Small intestine (tissue), 7 donors: ENCODE measurements around the gene NF1. TPM values are rescaled to one million over a fixed set of nuclear protein-coding genes. Genes with fewer than 3 reads are reported as not detected.
A peak's percentile ranks its signal among the peaks of the same experiment; 100 is the strongest.

Source experiments
- DNase-seq, 2 donors: peaks; one replicate each; pipeline versions ENCODE4 v3.0.0 to v3.0.0-alpha.2; 2013
- FAIRE-seq: peaks from 2 replicates; lab custom pipeline; 2012; peaks lifted over from hg19 to GRCh38; lab: Jason Lieb, UNC
- H3K27ac ChIP-seq, 3 donors: one replicate each; pipeline ENCODE4 v1.5.1; 2013; ENCODE audit warnings: low read length in 2 of 3, mild to moderate bottlenecking in 2 of 3, control low read depth in 1 of 3, inconsistent platforms in 1 of 3, low read depth in 1 of 3, moderate library complexity in 1 of 3
- H3K27me3 ChIP-seq, 3 donors: one replicate each; pipeline ENCODE4 v1.6.1; 2013; ENCODE audit warnings: low read length in 3 of 3, inconsistent platforms in 1 of 3; ENCODE audit not compliant: control insufficient read depth in 3 of 3, insufficient read depth in 3 of 3
- H3K36me3 ChIP-seq, 3 donors: one replicate each; pipeline ENCODE4 v1.6.1; 2013; ENCODE audit warnings: low read length in 3 of 3, inconsistent platforms in 1 of 3, low read depth in 1 of 3, mild to moderate bottlenecking in 1 of 3, moderate library complexity in 1 of 3; ENCODE audit not compliant: control insufficient read depth in 3 of 3, insufficient read depth in 2 of 3
- H3K4me1 ChIP-seq, 3 donors: one replicate each; pipeline ENCODE4 v1.6.1; 2013; ENCODE audit warnings: low read length in 2 of 3, inconsistent platforms in 1 of 3, low read depth in 1 of 3, mild to moderate bottlenecking in 1 of 3, moderate library complexity in 1 of 3; ENCODE audit not compliant: control insufficient read depth in 3 of 3, insufficient read depth in 2 of 3
- H3K4me3 ChIP-seq, 3 donors: one replicate each; pipeline ENCODE4 v1.5.1; 2013; ENCODE audit warnings: low read length in 3 of 3, control low read depth in 1 of 3, inconsistent platforms in 1 of 3, low read depth in 1 of 3, mild to moderate bottlenecking in 1 of 3, moderate library complexity in 1 of 3
- H3K9me3 ChIP-seq, 2 donors: one replicate each; pipeline ENCODE4 v1.6.1; 2013; ENCODE audit warnings: low read depth in 1 of 2, low read length in 1 of 2; ENCODE audit not compliant: control insufficient read depth in 2 of 2, insufficient read depth in 1 of 2
- WGBS, 3 donors: extraction: QIAGEN DNeasy Blood & Tissue Kit; methylation state at CpG; one replicate each; pipeline ENCODE4 v1.1.7; 2013; 5-methylcytosine and 5-hydroxymethylcytosine counted together
- polyA plus RNA-seq, 4 donors: library from polyadenylated mRNA; stranded (reverse) in 3 of 4; unstranded in 1 of 4; fragments of 200-250 nt in 3 of 4; fragments of 120-200 nt in 1 of 4; gene quantifications; one replicate each; pipeline versions ENCODE4 v1.2.1 to v1.2.3, GENCODE V29; 2013
- donor health status: healthy with polysubstance abuse.
- donor health status: control.
- donor health status: control.
- donor health status: Bipolar disorder and iron deficiency.
- donor health status: healthy.

Gene NF1
- polyA plus RNA-seq, 4 donors, result 7.7 to 27.3 (median 9.5) TPM

- Histone ChIP-seq H3K4me3 (no peak overlapping the region), H3K36me3 (no peaks in the 10 kb centered on the region), H3K27ac (no peak overlapping the region), H3K4me1 (no peaks in the 10 kb centered on the region), H3K27me3 (peaks cover 0 to 9% (median 0%) of the 10 kb centered on the region in 3 donors), H3K9me3 (no peaks in the 10 kb centered on the region)
- WGBS, 3 donors, result 46 to 59% (median 53%) methylated on average over 5 of the region's 5 CpGs
- FAIRE-seq, result no peak
- DNase-seq, result no peak
These were observed 311.2 kb downstream of the NF1 start for GRCh38 chr17:31405890-31406371.

- 84 to 94% (median 93%) methylated on average over 4 of the region's 4 CpGs for WGBS, 3 donors
- Histone ChIP-seq H3K27me3 (peaks cover 0 to 11% (median 0%) of the 10 kb centered on the region in 3 donors), H3K4me1 (no peaks in the 10 kb centered on the region), H3K27ac (no peak overlapping the region), H3K4me3 (no peak overlapping the region), H3K9me3 (no peaks in the 10 kb centered on the region), H3K36me3 (no peaks in the 10 kb centered on the region)
- FAIRE-seq (no peak), DNase-seq (no peak)
These were observed 313.8 kb downstream of the NF1 start for GRCh38 chr17:31408586-31408985.

GRCh38 chr17:31411707-31412285 lies 317.0 kb downstream of the NF1 start:
- no peak for DNase-seq
- WGBS, 3 donors, result 83 to 88% (median 87%) methylated on average over 13 of the region's 13 CpGs
- H3K27ac ChIP-seq, result no peak overlapping the region

GRCh38 chr17:31412511-31412910 lies 317.7 kb downstream of the NF1 start:
- Histone ChIP-seq H3K36me3 (no peaks in the 10 kb centered on the region), H3K27me3 (peaks cover 0 to 15% (median 0%) of the 10 kb centered on the region in 3 donors), H3K4me1 (peaks cover 0 to 4% (median 0%) of the 10 kb centered on the region in 3 donors), H3K27ac (no peak overlapping the region), H3K4me3 (no peak overlapping the region), H3K9me3 (no peaks in the 10 kb centered on the region)
- DNase-seq (no peak), FAIRE-seq (no peak)
- WGBS, 3 donors, result 67 to 72% (median 71%) methylated on average over 6 of the region's 6 CpGs

More at GRCh38 chr17:31411707-31412285, 317.0 kb downstream of the NF1 start:
- no peak for FAIRE-seq
- no peaks in the 10 kb centered on the region for H3K36me3 ChIP-seq
- no peaks in the 10 kb centered on the region for H3K9me3 ChIP-seq
- H3K4me3 ChIP-seq, result no peak overlapping the region
- peaks cover 0 to 15% (median 0%) of the 10 kb centered on the region in 3 donors for H3K27me3 ChIP-seq
- peaks cover 0 to 4% (median 0%) of the 10 kb centered on the region in 3 donors for H3K4me1 ChIP-seq

- Histone ChIP-seq H3K27me3 (peaks cover 0 to 15% (median 0%) of the 10 kb centered on the region in 3 donors), H3K4me1 (peaks cover 0 to 4% (median 0%) of the 10 kb centered on the region in 3 donors), H3K9me3 (no peaks in the 10 kb centered on the region), H3K4me3 (no peak overlapping the region), H3K27ac (no peak overlapping the region), H3K36me3 (no peaks in the 10 kb centered on the region)
- no peak for DNase-seq
- WGBS, 3 donors, result 75 to 82% (median 78%) methylated on average over 13 to 15 of the region's 15 CpGs
- no peak for FAIRE-seq
These were observed 318.5 kb downstream of the NF1 start for GRCh38 chr17:31413081-31413799.

GRCh38 chr17:31413874-31414549 lies 319.2 kb downstream of the NF1 start:
- DNase-seq (no peak), FAIRE-seq (no peak)
- WGBS, 3 donors, result 60 to 81% (median 77%) methylated on average over 12 of the region's 12 CpGs
- peaks cover 0 to 13% (median 0%) of the 10 kb centered on the region in 3 donors for H3K27me3 ChIP-seq
- no peaks in the 10 kb centered on the region for H3K36me3 ChIP-seq
- peaks cover 0 to 4% (median 0%) of the 10 kb centered on the region in 3 donors for H3K4me1 ChIP-seq
- no peak overlapping the region for H3K27ac ChIP-seq
- no peaks in the 10 kb centered on the region for H3K9me3 ChIP-seq
- H3K4me3 ChIP-seq, result no peak overlapping the region

GRCh38 chr17:31414550-31414918 lies 319.8 kb downstream of the NF1 start:
- H3K27ac ChIP-seq, result no peak overlapping the region
- H3K9me3 ChIP-seq, result no peaks in the 10 kb centered on the region
- H3K4me1 ChIP-seq, result peaks cover 0 to 4% (median 0%) of the 10 kb centered on the region in 3 donors
- DNase-seq (no peak), FAIRE-seq (no peak)
- WGBS, 3 donors, result 84 to 92% (median 84%) methylated on average over 6 of the region's 6 CpGs
- peaks cover 0 to 10% (median 0%) of the 10 kb centered on the region in 3 donors for H3K27me3 ChIP-seq
- no peaks in the 10 kb centered on the region for H3K36me3 ChIP-seq
- no peak overlapping the region for H3K4me3 ChIP-seq

GRCh38 chr17:31415004-31415454 lies 320.3 kb downstream of the NF1 start:
- no peaks in the 10 kb centered on the region for H3K36me3 ChIP-seq
- DNase-seq, result peak; percentile 47 to 54
- H3K27me3 ChIP-seq, result peaks cover 0 to 6% (median 0%) of the 10 kb centered on the region in 3 donors
- no peak for FAIRE-seq
- no peaks in the 10 kb centered on the region for H3K9me3 ChIP-seq
- peaks cover 0 to 4% (median 0%) of the 10 kb centered on the region in 3 donors for H3K4me1 ChIP-seq
- no peak overlapping the region for H3K27ac ChIP-seq
- no peak overlapping the region for H3K4me3 ChIP-seq
- WGBS, 3 donors, result 31 to 47% (median 46%) methylated on average over 7 of the region's 7 CpGs
